K562 (cell line): ENCODE measurements around the gene IDUA. TPM values are rescaled to one million over a fixed set of nuclear protein-coding genes. Genes with fewer than 3 reads are reported as not detected.

Experiments
- AFF4 ChIP-seq: sonication (generic); formaldehyde crosslinking; IDR thresholded peaks from 2 replicates; pipeline ENCODE4 v1.8.0; 2023; ENCODE audit warnings: mild to moderate bottlenecking, missing genetic modification reagents
- ARHGAP35 ChIP-seq: fragments of 450-650 bp; IDR thresholded peaks from 2 replicates; pipeline ENCODE4 v1.6.1; 2018; ENCODE audit not compliant: partially characterized antibody
- CHD1 ChIP-seq: fragments of 200-600 bp; sonication (generic); IDR thresholded peaks from one replicate; pipeline ENCODE4 v1.6.1; 2012; ENCODE audit warnings: mild to moderate bottlenecking, moderate library complexity, low read length, inconsistent platforms
- FOSL1 ChIP-seq: fragments of 200-800 bp; sonication (Bioruptor generic); conservative IDR thresholded peaks from 2 replicates; pipeline ENCODE4 v1.6.1; 2016; ENCODE audit warnings: missing genetic modification characterization, missing compliant biosample characterization
- GTF2F1 ChIP-seq: IDR thresholded peaks from 2 replicates; pipeline ENCODE4 v1.6.1; 2011; ENCODE audit warnings: low read depth, low read length, improper control_type of control experiment
- JUND ChIP-seq, 2 experiments: IDR thresholded peaks; 2 replicates in 1 of 2; 3 replicates in 1 of 2; pipeline ENCODE4 v1.6.1; 2011; ENCODE audit warnings: borderline replicate concordance in 2 of 2, low read depth in 2 of 2, low read length in 2 of 2, improper control_type of control experiment in 1 of 2, missing biosample characterization in 1 of 2, missing genetic modification characterization in 1 of 2, missing genetic modification reagents in 1 of 2
- NRF1 ChIP-seq, 2 experiments: fragments of 450-650 bp; IDR thresholded peaks in 1 of 2; conservative IDR thresholded peaks in 1 of 2; 2 replicates each; pipeline ENCODE4 v1.6.1; 2014; ENCODE audit warnings: mild to moderate bottlenecking in 2 of 2
- POLR2AphosphoS5 ChIP-seq: IDR thresholded peaks from 2 replicates; pipeline ENCODE4 v1.6.1; 2011; ENCODE audit warnings: mild to moderate bottlenecking, low read depth, low read length, moderate library complexity; ENCODE audit not compliant: control insufficient read depth, insufficient read depth
- PRPF4 ChIP-seq: fragments of 200-400 bp; formaldehyde crosslinking; IDR thresholded peaks from one replicate; pipeline ENCODE4 v1.6.1; 2017; ENCODE audit warnings: low read length, low read depth, mild to moderate bottlenecking; ENCODE audit not compliant: insufficient read depth, poor library complexity, severe bottlenecking
- SRSF9 ChIP-seq: fragments of 200-400 bp; formaldehyde crosslinking; IDR thresholded peaks from 2 replicates; pipeline ENCODE4 v1.6.1; 2017; ENCODE audit warnings: low read depth, low read length, borderline replicate concordance
- TBP ChIP-seq: optimal IDR thresholded peaks from 2 replicates; pipeline ENCODE3; 2011; ENCODE audit warnings: low read depth, low read length, improper control_type of control experiment
- XRCC4 ChIP-seq: IDR thresholded peaks from one replicate; pipeline ENCODE4 v1.6.1; 2011; ENCODE audit not compliant: insufficient read depth, insufficient read length; ENCODE audit errors: extremely low read depth
- ZNF12 ChIP-seq: sonication (generic); formaldehyde crosslinking; IDR thresholded peaks from 2 replicates; pipeline ENCODE4 v1.4.0; 2020; ENCODE audit warnings: mild to moderate bottlenecking, missing genetic modification reagents
- ZNF224 ChIP-seq: sonication (generic); formaldehyde crosslinking; IDR thresholded peaks from 2 replicates; pipeline ENCODE4 v1.8.0; 2022; ENCODE audit warnings: mild to moderate bottlenecking, missing genetic modification reagents
- ZNF551 ChIP-seq: fragments of 250-450 bp; sonication (Bioruptor Pico); IDR thresholded peaks from 2 replicates; pipeline ENCODE4 v1.5.0; 2021; ENCODE audit warnings: mild to moderate bottlenecking, moderate library complexity
- polyA plus RNA-seq, 8 experiments: library from polyadenylated mRNA; depleted of rRNA in 4 of 8; stranded (reverse) in 5 of 8; unstranded in 3 of 8; fragments of >200 nt; fragmentation: Nextera tagmentation in 2 of 8; fragmentation: Illumina TruSeq in 1 of 8; extraction: Ambion mirVana in 2 of 8; extraction: Trizol in 1 of 8; gene quantifications; 2 replicates each; pipeline versions ENCODE4 v1.2.1 to v1.2.3, GENCODE V29; 2011 to 2014; ENCODE audit warnings: inconsistent platforms in 1 of 8, missing spikeins in 1 of 8
- total RNA-seq, 7 experiments: library from RNA; depleted of rRNA in 6 of 7; stranded (reverse); fragments of >200 nt in 6 of 7; fragmentation: Illumina TruSeq in 2 of 7; extraction: Trizol in 2 of 7; gene quantifications; 2 replicates each; pipeline versions ENCODE4 v1.2.1 to v1.2.3, GENCODE V29; 2011 to 2021; ENCODE audit warnings: low replicate concordance in 1 of 7
- TF ChIP-seq, protein P1 (sequence below): IDR thresholded peaks from 2 replicates; pipeline ENCODE4 v1.6.1; 2016; ENCODE audit warnings: missing genetic modification characterization, missing compliant biosample characterization
- TF ChIP-seq, protein P2 (sequence below), 2 experiments: fragments of 450-650 bp; IDR thresholded peaks; 2 replicates each; pipeline ENCODE4 v1.6.1; 2018; ENCODE audit warnings: mild to moderate bottlenecking in 2 of 2, low read depth in 1 of 2; ENCODE audit not compliant: partially characterized antibody in 2 of 2

Gene IDUA
- total and polyA plus RNA-seq, 9 of the 15 experiments (the other 6 are each of a cell fraction or from before 2014, with no cell fraction given): 0.04 to 16.1 (median 1.2) TPM

- TF ChIP-seq AFF4: no peak
- TF ChIP-seq, protein P1, sequence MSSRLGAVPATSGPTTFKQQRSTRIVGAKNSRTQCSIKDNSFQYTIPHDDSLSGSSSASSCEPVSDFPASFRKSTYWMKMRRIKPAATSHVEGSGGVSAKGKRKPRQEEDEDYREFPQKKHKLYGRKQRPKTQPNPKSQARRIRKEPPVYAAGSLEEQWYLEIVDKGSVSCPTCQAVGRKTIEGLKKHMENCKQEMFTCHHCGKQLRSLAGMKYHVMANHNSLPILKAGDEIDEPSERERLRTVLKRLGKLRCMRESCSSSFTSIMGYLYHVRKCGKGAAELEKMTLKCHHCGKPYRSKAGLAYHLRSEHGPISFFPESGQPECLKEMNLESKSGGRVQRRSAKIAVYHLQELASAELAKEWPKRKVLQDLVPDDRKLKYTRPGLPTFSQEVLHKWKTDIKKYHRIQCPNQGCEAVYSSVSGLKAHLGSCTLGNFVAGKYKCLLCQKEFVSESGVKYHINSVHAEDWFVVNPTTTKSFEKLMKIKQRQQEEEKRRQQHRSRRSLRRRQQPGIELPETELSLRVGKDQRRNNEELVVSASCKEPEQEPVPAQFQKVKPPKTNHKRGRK (tag): peak; percentile 53; the same call in 1 of the 2 replicates
- TF ChIP-seq ZNF12 (CRISPR knock-in tag): no peak
- TF ChIP-seq SRSF9: no peak
- TF ChIP-seq ARHGAP35: no peak
- no peak for TF ChIP-seq GTF2F1
- TF ChIP-seq XRCC4: no peak
- peak; percentile 38 to 40; a peak in 1 of 4 replicates for TF ChIP-seq NRF1 (conservative IDR thresholded peaks at IDR 0.05 in 1 of 2, IDR thresholded peaks at IDR 0.05 in 1 of 2)
- TF ChIP-seq ZNF551 (CRISPR knock-in tag): no peak
- TF ChIP-seq TBP: peak; percentile 73
- TF ChIP-seq ZNF224: no peak
- TF ChIP-seq, protein P2, sequence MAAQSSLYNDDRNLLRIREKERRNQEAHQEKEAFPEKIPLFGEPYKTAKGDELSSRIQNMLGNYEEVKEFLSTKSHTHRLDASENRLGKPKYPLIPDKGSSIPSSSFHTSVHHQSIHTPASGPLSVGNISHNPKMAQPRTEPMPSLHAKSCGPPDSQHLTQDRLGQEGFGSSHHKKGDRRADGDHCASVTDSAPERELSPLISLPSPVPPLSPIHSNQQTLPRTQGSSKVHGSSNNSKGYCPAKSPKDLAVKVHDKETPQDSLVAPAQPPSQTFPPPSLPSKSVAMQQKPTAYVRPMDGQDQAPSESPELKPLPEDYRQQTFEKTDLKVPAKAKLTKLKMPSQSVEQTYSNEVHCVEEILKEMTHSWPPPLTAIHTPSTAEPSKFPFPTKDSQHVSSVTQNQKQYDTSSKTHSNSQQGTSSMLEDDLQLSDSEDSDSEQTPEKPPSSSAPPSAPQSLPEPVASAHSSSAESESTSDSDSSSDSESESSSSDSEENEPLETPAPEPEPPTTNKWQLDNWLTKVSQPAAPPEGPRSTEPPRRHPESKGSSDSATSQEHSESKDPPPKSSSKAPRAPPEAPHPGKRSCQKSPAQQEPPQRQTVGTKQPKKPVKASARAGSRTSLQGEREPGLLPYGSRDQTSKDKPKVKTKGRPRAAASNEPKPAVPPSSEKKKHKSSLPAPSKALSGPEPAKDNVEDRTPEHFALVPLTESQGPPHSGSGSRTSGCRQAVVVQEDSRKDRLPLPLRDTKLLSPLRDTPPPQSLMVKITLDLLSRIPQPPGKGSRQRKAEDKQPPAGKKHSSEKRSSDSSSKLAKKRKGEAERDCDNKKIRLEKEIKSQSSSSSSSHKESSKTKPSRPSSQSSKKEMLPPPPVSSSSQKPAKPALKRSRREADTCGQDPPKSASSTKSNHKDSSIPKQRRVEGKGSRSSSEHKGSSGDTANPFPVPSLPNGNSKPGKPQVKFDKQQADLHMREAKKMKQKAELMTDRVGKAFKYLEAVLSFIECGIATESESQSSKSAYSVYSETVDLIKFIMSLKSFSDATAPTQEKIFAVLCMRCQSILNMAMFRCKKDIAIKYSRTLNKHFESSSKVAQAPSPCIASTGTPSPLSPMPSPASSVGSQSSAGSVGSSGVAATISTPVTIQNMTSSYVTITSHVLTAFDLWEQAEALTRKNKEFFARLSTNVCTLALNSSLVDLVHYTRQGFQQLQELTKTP (IDR thresholded peaks at IDR 0.05; ENCODE audit: low read depth in 1 of 2, partially characterized antibody in 2 of 2): no peak
- no peak for TF ChIP-seq FOSL1 (tag)
- TF ChIP-seq JUND (IDR thresholded peaks at IDR 0.05; ENCODE audit: borderline replicate concordance, low read depth, low read length): 0 out of 2 replicates have a peak, but pooled peaks have one; percentile 12
- TF ChIP-seq JUND (tag; IDR thresholded peaks at IDR 0.05; ENCODE audit: borderline replicate concordance, low read depth, low read length): no peak
- TF ChIP-seq POLR2AphosphoS5: peak; percentile 63; the same call in 1 of the 2 replicates
- no peak for TF ChIP-seq CHD1
- no peak for TF ChIP-seq PRPF4
These were observed 1.6 kb upstream of the IDUA start (continued) for GRCh38 chr4:985123-985830.
